Stimulated activated CD4-positive, alpha-beta T cell treated with anti-CD3 and anti-CD28 coated beads, Interleukin-15, amount 100 ng/mL, for 1 hour (primary cell): Measurements from ENCODE around the gene LIN7B.
A peak's percentile ranks its signal among the peaks of the same experiment; 100 is the strongest.
"Not testable (repeated sequence)": the region's sequence is repeated elsewhere in the genome, so short reads cannot be mapped to it uniquely, and the experiment has no call there.

Experiments
- DNase-seq, 2 donors: peaks; one replicate each; pipeline ENCODE4 v3.0.0-alpha.2; 2020; ENCODE audit warnings: low read depth in 1 of 2, low spot score in 1 of 2

LIN7B gene

GRCh38 chr19:49118565-49119410 lies 4.6 kb downstream of the LIN7B start, which contains the start of gene C19orf73:
C19orf73 (minus strand) TSS chr19:49119143; CDS start chr19:49119022, 121 bp downstream.
- DNase-seq = peak; percentile 94 to 95

- DNase-seq = no peak
Measured at GRCh38 chr19:49119411-49120324, 5.5 kb downstream of the LIN7B start, which contains the start of gene PPFIA3. PPFIA3 (plus strand) TSS chr19:49119544; CDS start chr19:49127874, 8,330 bp downstream.

GRCh38 chr19:49120325-49120683 lies 6.1 kb downstream of the LIN7B start:
- no peak for DNase-seq

GRCh38 chr19:49120868-49121267 lies 6.7 kb downstream of the LIN7B start:
- DNase-seq = no peak

- not testable (repeated sequence) for DNase-seq
Measured at GRCh38 chr19:49121841-49122240, 7.7 kb downstream of the LIN7B start.

GRCh38 chr19:49123285-49123684 lies 9.1 kb downstream of the LIN7B start:
- not testable (repeated sequence) for DNase-seq

GRCh38 chr19:49125025-49125731 lies 11.0 kb downstream of the LIN7B start:
- no peak for DNase-seq

GRCh38 chr19:49126575-49126974 lies 12.4 kb downstream of the LIN7B start:
- DNase-seq = no peak

- DNase-seq = not testable (repeated sequence)
Measured at GRCh38 chr19:49127225-49127624, 13.1 kb downstream of the LIN7B start.

GRCh38 chr19:49127674-49128544 lies 13.7 kb downstream of the LIN7B start:
- peak; percentile 92 for DNase-seq

GRCh38 chr19:49128545-49129237 lies 14.5 kb downstream of the LIN7B start:
- DNase-seq = no peak

GRCh38 chr19:49129238-49129583 lies 15.0 kb downstream of the LIN7B start:
- no peak for DNase-seq

- DNase-seq = no peak
Measured at GRCh38 chr19:49130325-49130724, 16.2 kb downstream of the LIN7B start.

- DNase-seq = no peak
Measured at GRCh38 chr19:49132974-49133609, 18.9 kb downstream of the LIN7B start.

GRCh38 chr19:49133621-49134454 lies 19.7 kb downstream of the LIN7B start:
- DNase-seq = no peak

- DNase-seq = no peak
Measured at GRCh38 chr19:49135686-49136085, 21.5 kb downstream of the LIN7B start.

- DNase-seq = no peak
Measured at GRCh38 chr19:49136771-49137171, 22.6 kb downstream of the LIN7B start.

GRCh38 chr19:49140951-49141350 lies 26.8 kb downstream of the LIN7B start:
- no peak for DNase-seq
